ENCODE measurements around the gene MMP14. TPM values are rescaled to one million over a fixed set of nuclear protein-coding genes. Genes with fewer than 3 reads are reported as not detected.

Gene MMP14
- total RNA-seq, 1 experiment from 2014 or later: 17.8 TPM

GRCh38 chr14:22841769-22842168 is 5.4 kb downstream of the MMP14 start:
- Histone ChIP-seq H3K4me1 (ENCODE audit: control insufficient read depth in 1 of 2, insufficient read depth in 2 of 2, low read length in 2 of 2) (peaks cover 0 to 10% of the 10 kb centered on the region in 2 experiments; a peak in 1 of 4 replicates), H3K9me2 (ENCODE audit: insufficient read depth) (no peaks in the 10 kb centered on the region), H3K36me3 (ENCODE audit: control insufficient read depth in 1 of 2, insufficient read depth in 2 of 2, low read length in 2 of 2) (no peaks in the 10 kb centered on the region), H3K27ac (ENCODE audit: low read depth, low read length) (no peak overlapping the region), H3K4me3 (replicated peaks in 1 of 2; ENCODE audit: low read depth in 1 of 2, low read length in 2 of 2) (no peak overlapping the region), H2AFZ (ENCODE audit: low read depth, low read length, poor library complexity, severe bottlenecking) (no peak overlapping the region), H3K9ac (ENCODE audit: low read length) (no peak overlapping the region), H3K79me2 (ENCODE audit: insufficient read depth, low read length) (no peaks in the 10 kb centered on the region), H3K27me3 (ENCODE audit: insufficient read depth, low read length) (no peaks in the 10 kb centered on the region), H3K9me3 (ENCODE audit: control insufficient read depth in 1 of 2, insufficient read depth in 1 of 2, low read depth in 1 of 2, low read length in 2 of 2) (no peaks in the 10 kb centered on the region), H4K20me1 (ENCODE audit: insufficient read depth) (no peaks in the 10 kb centered on the region), H3K4me2 (ENCODE audit: low read length) (no peak overlapping the region)
- RAD21 ChIA-PET (ENCODE audit: low non-redundant PET in 1 of 2, low total read pairs in 2 of 2, uncharacterized antibody in 2 of 2, unreplicated experiment in 2 of 2): no interaction called here
- intact Hi-C loops (cut with micrococcal nuclease): no loop called here
- POLR2A ChIA-PET: no interaction called here
- DNase-seq (ENCODE audit: low read depth, low spot score): no peak
- TF ChIP-seq ZFX (IDR thresholded peaks at IDR 0.05) (no peak), RAD21 (IDR thresholded peaks at IDR 0.05; ENCODE audit: low read depth) (no peak)
- CTCF ChIA-PET: no interaction called here
- ATAC-seq: no peak
- BruUV-seq (replicated peaks): no TSS peak

GRCh38 chr14:22842211-22843122 is 6.1 kb downstream of the MMP14 start:
- H4K20me1 ChIP-seq (ENCODE audit: insufficient read depth): no peaks in the 10 kb centered on the region
- DNase-seq (ENCODE audit: low read depth, low spot score) (no peak), ATAC-seq (no peak)
- no peaks in the 10 kb centered on the region for H3K9me3 ChIP-seq (ENCODE audit: control insufficient read depth in 1 of 2, insufficient read depth in 1 of 2, low read depth in 1 of 2, low read length in 2 of 2)
- ChIA-PET RAD21 (ENCODE audit: low non-redundant PET in 1 of 2, low total read pairs in 2 of 2, uncharacterized antibody in 2 of 2, unreplicated experiment in 2 of 2) (no interaction called here), POLR2A (no interaction called here), CTCF (interaction anchor here (1.0 kb wide), 1 partner anchor 10 kb away, joined by 3 read pairs; no protein-coding TSS in a partner anchor)
- BruUV-seq (replicated peaks): no TSS peak
- H3K9ac ChIP-seq (ENCODE audit: low read length): no peak overlapping the region
- no peak overlapping the region for H3K27ac ChIP-seq (ENCODE audit: low read depth, low read length)
- H3K9me2 ChIP-seq (ENCODE audit: insufficient read depth): no peaks in the 10 kb centered on the region
- no peak for TF ChIP-seq SP1 (IDR thresholded peaks at IDR 0.05; ENCODE audit: low read depth)
- TF ChIP-seq RAD21 (IDR thresholded peaks at IDR 0.05; ENCODE audit: low read depth): no peak
- no peak for TF ChIP-seq CTCF (IDR thresholded peaks at IDR 0.05 in 2 of 3, conservative IDR thresholded peaks at IDR 0.05 in 1 of 3; ENCODE audit: borderline replicate concordance in 1 of 3, insufficient read depth in 1 of 3, low read depth in 2 of 3, low read length in 2 of 3)
- no peak for TF ChIP-seq ATF3 (IDR thresholded peaks at IDR 0.05)
- no peak for TF ChIP-seq MAX (IDR thresholded peaks at IDR 0.05)
- no peak for TF ChIP-seq EGR1 (IDR thresholded peaks at IDR 0.05; ENCODE audit: low read depth)
- no peak for TF ChIP-seq JUND (IDR thresholded peaks at IDR 0.05)
- no peak for TF ChIP-seq SIN3A (IDR thresholded peaks at IDR 0.05; ENCODE audit: low read depth)
- TF ChIP-seq POLR2A (IDR thresholded peaks at IDR 0.05; ENCODE audit: borderline replicate concordance, extremely low read depth, insufficient read depth, insufficient read length): no peak
- H3K36me3 ChIP-seq (ENCODE audit: control insufficient read depth in 1 of 2, insufficient read depth in 2 of 2, low read length in 2 of 2): no peaks in the 10 kb centered on the region
- peaks cover 0 to 9% of the 10 kb centered on the region in 2 experiments; a peak in 1 of 4 replicates for H3K4me1 ChIP-seq (ENCODE audit: control insufficient read depth in 1 of 2, insufficient read depth in 2 of 2, low read length in 2 of 2)
- H3K79me2 ChIP-seq (ENCODE audit: insufficient read depth, low read length): no peaks in the 10 kb centered on the region
- no peak overlapping the region for H2AFZ ChIP-seq (ENCODE audit: low read depth, low read length, poor library complexity, severe bottlenecking)
- no peak overlapping the region for H3K4me3 ChIP-seq (replicated peaks in 1 of 2; ENCODE audit: low read depth in 1 of 2, low read length in 2 of 2)
- H3K27me3 ChIP-seq (ENCODE audit: insufficient read depth, low read length): no peaks in the 10 kb centered on the region
- H3K4me2 ChIP-seq (ENCODE audit: low read length): no peak overlapping the region
- intact Hi-C loops (cut with micrococcal nuclease): no loop called here
